Mesenchymal stem cell (in vitro differentiated cells and primary cell): ENCODE measurements around the gene E2F7.
A peak's percentile ranks its signal among the peaks of the same experiment; 100 is the strongest.

Experiments used
- DNase-seq: peaks from one replicate; pipeline ENCODE4 v3.0.0-alpha.2; 2013
- H2AFZ ChIP-seq: one replicate; pipeline ENCODE4 v1.6.1; 2013; ENCODE audit warnings: low read depth, mild to moderate bottlenecking, control low read depth, inconsistent platforms, low read length, moderate library complexity
- H2AK5ac ChIP-seq: 2 replicates; pipeline ENCODE4 v1.6.1; 2013; ENCODE audit warnings: low read length, moderate library complexity, mild to moderate bottlenecking, inconsistent platforms; ENCODE audit not compliant: severe bottlenecking
- H2BK120ac ChIP-seq: one replicate; pipeline ENCODE4 v1.6.1; 2013; ENCODE audit warnings: low read depth, mild to moderate bottlenecking, inconsistent platforms, low read length, moderate library complexity
- H2BK12ac ChIP-seq, 2 experiments: one replicate each; pipeline ENCODE4 v1.6.1; 2013; ENCODE audit warnings: inconsistent platforms in 2 of 2, low read length in 2 of 2, mild to moderate bottlenecking in 2 of 2, moderate library complexity in 2 of 2, control low read depth in 1 of 2
- H2BK15ac ChIP-seq: one replicate; pipeline ENCODE4 v1.6.1; 2013; ENCODE audit warnings: mild to moderate bottlenecking, low read depth, inconsistent platforms; ENCODE audit not compliant: poor library complexity, severe bottlenecking
- H2BK5ac ChIP-seq: 2 replicates; pipeline ENCODE4 v1.6.1; 2013; ENCODE audit warnings: low read depth, mild to moderate bottlenecking, low read length, control low read depth, inconsistent platforms; ENCODE audit not compliant: poor library complexity, severe bottlenecking
- H3K14ac ChIP-seq, 2 experiments: one replicate each; pipeline ENCODE4 v1.6.1; 2013; ENCODE audit warnings: inconsistent platforms in 2 of 2, low read length in 2 of 2, control low read depth in 1 of 2, mild to moderate bottlenecking in 1 of 2, moderate library complexity in 1 of 2
- H3K18ac ChIP-seq, 2 experiments: one replicate each; pipeline ENCODE4 v1.6.1; 2013; ENCODE audit warnings: inconsistent platforms in 2 of 2, low read length in 2 of 2, control low read depth in 1 of 2, low read depth in 1 of 2, mild to moderate bottlenecking in 1 of 2
- H3K23ac ChIP-seq, 2 experiments: one replicate each; pipeline ENCODE4 v1.6.1; 2013; ENCODE audit warnings: inconsistent platforms in 2 of 2, low read length in 2 of 2, mild to moderate bottlenecking in 2 of 2, moderate library complexity in 2 of 2, control low read depth in 1 of 2
- H3K27ac ChIP-seq: 2 replicates; pipeline ENCODE4 v1.5.1; 2013; ENCODE audit warnings: mild to moderate bottlenecking, moderate library complexity, low read length, control low read depth, inconsistent platforms; ENCODE audit not compliant: poor library complexity, severe bottlenecking
- H3K27me3 ChIP-seq, 2 experiments: 2 replicates each; pipeline versions ENCODE4 v1.6.1 to v1.7.0; 2013; ENCODE audit warnings: low read length in 2 of 2, mild to moderate bottlenecking in 2 of 2, moderate library complexity in 2 of 2, control low read depth in 1 of 2, inconsistent platforms in 1 of 2; ENCODE audit not compliant: control insufficient read depth in 1 of 2, insufficient read depth in 1 of 2
- H3K36me3 ChIP-seq, 2 experiments: 2 replicates each; pipeline versions ENCODE4 v1.6.1 to v1.7.0; 2013; ENCODE audit warnings: low read length in 2 of 2, control low read depth in 1 of 2, inconsistent platforms in 1 of 2, low read depth in 1 of 2, mild to moderate bottlenecking in 1 of 2; ENCODE audit not compliant: insufficient read depth in 2 of 2, control insufficient read depth in 1 of 2
- H3K4ac ChIP-seq, 2 experiments: one replicate each; pipeline ENCODE4 v1.6.1; 2013; ENCODE audit warnings: inconsistent platforms in 2 of 2, low read length in 2 of 2, mild to moderate bottlenecking in 2 of 2, moderate library complexity in 2 of 2, control low read depth in 1 of 2, low read depth in 1 of 2
- H3K4me1 ChIP-seq: 2 replicates; pipeline ENCODE4 v1.6.1; 2013; ENCODE audit warnings: low read depth, low read length, control low read depth; ENCODE audit not compliant: control insufficient read depth, insufficient read depth
- H3K4me2 ChIP-seq: 2 replicates; pipeline ENCODE4 v1.6.1; 2013; ENCODE audit warnings: low read length, mild to moderate bottlenecking, inconsistent platforms; ENCODE audit not compliant: poor library complexity, severe bottlenecking
- H3K4me3 ChIP-seq, 2 experiments: 2 replicates each; pipeline versions ENCODE4 v1.5.1 to v1.7.0; 2013; ENCODE audit warnings: low read length in 2 of 2, mild to moderate bottlenecking in 2 of 2, control low read depth in 1 of 2, low read depth in 1 of 2; ENCODE audit not compliant: insufficient read depth in 1 of 2
- H3K79me1 ChIP-seq: replicated peaks from 2 replicates; pipeline ENCODE4 v1.6.1; 2013; ENCODE audit warnings: mild to moderate bottlenecking, control low read depth, low read length, inconsistent platforms; ENCODE audit not compliant: poor library complexity, severe bottlenecking
- H3K9ac ChIP-seq: 2 replicates; pipeline ENCODE4 v1.7.0; 2013; ENCODE audit warnings: mild to moderate bottlenecking, low read length, moderate library complexity
- H3K9me3 ChIP-seq: 2 replicates; pipeline ENCODE4 v1.7.0; 2013; ENCODE audit warnings: mild to moderate bottlenecking, low read length; ENCODE audit not compliant: control insufficient read depth
- H4K8ac ChIP-seq: one replicate; pipeline ENCODE4 v1.6.1; 2013; ENCODE audit warnings: inconsistent platforms, mild to moderate bottlenecking, low read length, moderate library complexity
- H4K91ac ChIP-seq: one replicate; pipeline ENCODE4 v1.6.1; 2013; ENCODE audit warnings: mild to moderate bottlenecking, low read length, inconsistent platforms
- WGBS: methylation state at CpG from one replicate; pipeline ENCODE4 v1.1.7; 2013; ENCODE audit warnings: mixed read lengths; 5-methylcytosine and 5-hydroxymethylcytosine counted together

E2F7 gene

GRCh38 chr12:77031745-77032144 is 33.6 kb downstream of the E2F7 start:
- WGBS, result 92% methylated on average over 4 of the region's 4 CpGs
- Histone ChIP-seq H3K9me3 (no peaks in the 10 kb centered on the region), H4K8ac (no peak overlapping the region), H3K4ac (no peak overlapping the region), H2AK5ac (no peak overlapping the region), H3K4me3 (no peak overlapping the region), H2BK120ac (no peak overlapping the region), H3K27ac (peak overlapping the region; percentile 33), H3K4me2 (no peak overlapping the region), H3K36me3 (peaks cover 14 to 79% of the 10 kb centered on the region in 2 experiments), H4K91ac (no peak overlapping the region), H3K4me1 (peaks cover 3% of the 10 kb centered on the region), H2BK15ac (no peak overlapping the region), H2BK5ac (no peak overlapping the region), H3K27me3 (no peaks in the 10 kb centered on the region), H3K9ac (no peak overlapping the region), H3K18ac (no peak overlapping the region), H2AFZ (no peak overlapping the region), H3K79me1 (peaks cover 2% of the 10 kb centered on the region), H3K23ac (no peak overlapping the region), H2BK12ac (no peak overlapping the region), H3K14ac (no peak overlapping the region)
- DNase-seq, result peak; percentile 17

GRCh38 chr12:77025782-77026314 is 39.5 kb downstream of the E2F7 start:
- Histone ChIP-seq H2BK120ac (no peak overlapping the region), H4K91ac (no peak overlapping the region), H3K4me2 (no peak overlapping the region), H3K4ac (no peak overlapping the region), H3K23ac (no peak overlapping the region), H2BK15ac (no peak overlapping the region), H2BK12ac (no peak overlapping the region), H3K9ac (no peak overlapping the region), H4K8ac (no peak overlapping the region), H3K79me1 (no peaks in the 10 kb centered on the region), H3K4me1 (no peaks in the 10 kb centered on the region), H3K14ac (no peak overlapping the region), H3K27me3 (no peaks in the 10 kb centered on the region), H3K4me3 (no peak overlapping the region), H2AFZ (no peak overlapping the region), H2BK5ac (no peak overlapping the region), H3K36me3 (peaks cover 21 to 85% of the 10 kb centered on the region in 2 experiments), H3K18ac (no peak overlapping the region), H2AK5ac (no peak overlapping the region), H3K9me3 (no peaks in the 10 kb centered on the region), H3K27ac (no peak overlapping the region)
- 97% methylated on average over 6 of the region's 6 CpGs for WGBS
- DNase-seq, result no peak

GRCh38 chr12:77023501-77023900 is 41.9 kb downstream of the E2F7 start:
- H3K14ac ChIP-seq, result no peak overlapping the region
- no peak overlapping the region for H4K8ac ChIP-seq
- H3K27me3 ChIP-seq, result no peaks in the 10 kb centered on the region
- no peak overlapping the region for H3K23ac ChIP-seq
- H2AK5ac ChIP-seq, result no peak overlapping the region
- H2BK5ac ChIP-seq, result no peak overlapping the region
- 96% methylated on average over 6 of the region's 6 CpGs for WGBS
- no peak overlapping the region for H2BK12ac ChIP-seq
- no peak overlapping the region for H2AFZ ChIP-seq
- H3K9ac ChIP-seq, result no peak overlapping the region
- H3K36me3 ChIP-seq, result peaks cover 13 to 82% of the 10 kb centered on the region in 2 experiments
- no peaks in the 10 kb centered on the region for H3K9me3 ChIP-seq
- H3K27ac ChIP-seq, result no peak overlapping the region
- no peaks in the 10 kb centered on the region for H3K4me1 ChIP-seq
- H3K79me1 ChIP-seq, result no peaks in the 10 kb centered on the region
- no peak overlapping the region for H2BK15ac ChIP-seq
- H3K4me2 ChIP-seq, result no peak overlapping the region
- no peak overlapping the region for H3K18ac ChIP-seq
- DNase-seq, result no peak
- H4K91ac ChIP-seq, result no peak overlapping the region
- H3K4ac ChIP-seq, result no peak overlapping the region
- H2BK120ac ChIP-seq, result no peak overlapping the region
- H3K4me3 ChIP-seq, result no peak overlapping the region

- Histone ChIP-seq H2BK120ac (no peak overlapping the region), H3K4me3 (no peak overlapping the region), H2AK5ac (no peak overlapping the region), H4K8ac (no peak overlapping the region), H2BK12ac (no peak overlapping the region), H2BK15ac (no peak overlapping the region), H3K9ac (no peak overlapping the region), H3K36me3 (peaks cover 12 to 68% of the 10 kb centered on the region in 2 experiments), H3K18ac (no peak overlapping the region), H3K14ac (no peak overlapping the region), H4K91ac (no peak overlapping the region), H2BK5ac (no peak overlapping the region), H3K79me1 (no peaks in the 10 kb centered on the region), H2AFZ (no peak overlapping the region), H3K9me3 (no peaks in the 10 kb centered on the region), H3K23ac (no peak overlapping the region), H3K27ac (no peak overlapping the region), H3K4me1 (no peaks in the 10 kb centered on the region), H3K4me2 (no peak overlapping the region), H3K27me3 (no peaks in the 10 kb centered on the region), H3K4ac (no peak overlapping the region)
- no peak for DNase-seq
- WGBS, result 98% methylated on average over 2 of the region's 2 CpGs
Measured at GRCh38 chr12:77019920-77020319, 45.4 kb downstream of the E2F7 start.
